Gastroesophageal sphincter (tissue), 3 donors: ENCODE measurements around the gene KCTD1.

ENCODE experiments used
- CTCF ChIP-seq, 4 experiments: fragments of 200-600 bp in 2 of 4; fragments of 450-650 bp in 2 of 4; sonication (generic) in 1 of 4; IDR thresholded peaks; one replicate each; pipeline ENCODE4 v1.5.1; 2017 to 2019; ENCODE audit warnings: antibody characterized with exemption in 4 of 4, mild to moderate bottlenecking in 2 of 4, moderate library complexity in 2 of 4
- EP300 ChIP-seq: sonication (generic); formaldehyde crosslinking; IDR thresholded peaks from one replicate; pipeline ENCODE4 v1.6.1; 2017; ENCODE audit warnings: antibody characterized with exemption, mild to moderate bottlenecking
- POLR2A ChIP-seq, 2 donors: fragments of 450-650 bp; IDR thresholded peaks; one replicate each; pipeline ENCODE4 v1.6.1; 2017; ENCODE audit warnings: antibody characterized with exemption in 2 of 2, mild to moderate bottlenecking in 2 of 2, moderate library complexity in 1 of 2
- POLR2AphosphoS5 ChIP-seq: sonication (generic); formaldehyde crosslinking; IDR thresholded peaks from one replicate; pipeline ENCODE4 v1.6.1; 2017; ENCODE audit warnings: antibody characterized with exemption

GRCh38 chr18:26489191-26489590 lies 59.2 kb downstream of the KCTD1 start:
- no peak for TF ChIP-seq EP300
- TF ChIP-seq POLR2A (IDR thresholded peaks at IDR 0.05): no peak
- no peak for TF ChIP-seq CTCF (IDR thresholded peaks at IDR 0.05)
- no peak for TF ChIP-seq POLR2AphosphoS5
